ENCODE data around the gene JAM3. TPM values are rescaled to one million over a fixed set of nuclear protein-coding genes. Genes with fewer than 3 reads are reported as not detected.

The JAM3 gene
- polyA plus RNA-seq, 1 of the 3 experiments (the other 2 are of a cell fraction) = 56.8 TPM

DNA sequence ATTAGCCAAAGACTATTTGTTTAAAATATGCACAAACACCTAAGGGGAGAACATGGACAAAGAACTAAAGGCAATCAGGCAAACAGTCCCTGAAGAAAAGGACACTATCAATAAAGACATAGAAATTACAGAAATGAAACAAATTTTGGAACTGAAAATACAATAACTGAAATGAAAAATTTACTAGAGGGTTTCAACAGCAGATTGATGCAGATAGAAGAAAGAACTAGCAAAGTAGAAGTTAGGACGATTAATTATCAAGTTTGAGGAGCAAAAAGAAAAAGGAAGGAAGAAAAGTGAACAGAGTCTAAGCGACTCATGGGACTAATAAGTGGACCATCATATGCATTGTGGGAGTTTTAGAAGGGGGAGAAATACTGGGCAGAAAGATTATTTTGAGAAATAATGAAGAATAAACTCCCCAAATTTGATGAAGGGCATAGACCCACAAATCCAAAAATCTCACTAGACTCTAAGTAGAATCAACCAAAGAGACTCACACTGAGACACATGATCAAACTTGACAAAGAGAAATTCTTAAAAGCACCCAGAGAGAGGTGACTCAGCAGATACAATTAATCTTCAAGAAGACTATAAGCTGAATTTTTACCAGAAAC, 62.9 kb downstream of the JAM3 start (continued):
- TF ChIP-seq, protein P1, sequence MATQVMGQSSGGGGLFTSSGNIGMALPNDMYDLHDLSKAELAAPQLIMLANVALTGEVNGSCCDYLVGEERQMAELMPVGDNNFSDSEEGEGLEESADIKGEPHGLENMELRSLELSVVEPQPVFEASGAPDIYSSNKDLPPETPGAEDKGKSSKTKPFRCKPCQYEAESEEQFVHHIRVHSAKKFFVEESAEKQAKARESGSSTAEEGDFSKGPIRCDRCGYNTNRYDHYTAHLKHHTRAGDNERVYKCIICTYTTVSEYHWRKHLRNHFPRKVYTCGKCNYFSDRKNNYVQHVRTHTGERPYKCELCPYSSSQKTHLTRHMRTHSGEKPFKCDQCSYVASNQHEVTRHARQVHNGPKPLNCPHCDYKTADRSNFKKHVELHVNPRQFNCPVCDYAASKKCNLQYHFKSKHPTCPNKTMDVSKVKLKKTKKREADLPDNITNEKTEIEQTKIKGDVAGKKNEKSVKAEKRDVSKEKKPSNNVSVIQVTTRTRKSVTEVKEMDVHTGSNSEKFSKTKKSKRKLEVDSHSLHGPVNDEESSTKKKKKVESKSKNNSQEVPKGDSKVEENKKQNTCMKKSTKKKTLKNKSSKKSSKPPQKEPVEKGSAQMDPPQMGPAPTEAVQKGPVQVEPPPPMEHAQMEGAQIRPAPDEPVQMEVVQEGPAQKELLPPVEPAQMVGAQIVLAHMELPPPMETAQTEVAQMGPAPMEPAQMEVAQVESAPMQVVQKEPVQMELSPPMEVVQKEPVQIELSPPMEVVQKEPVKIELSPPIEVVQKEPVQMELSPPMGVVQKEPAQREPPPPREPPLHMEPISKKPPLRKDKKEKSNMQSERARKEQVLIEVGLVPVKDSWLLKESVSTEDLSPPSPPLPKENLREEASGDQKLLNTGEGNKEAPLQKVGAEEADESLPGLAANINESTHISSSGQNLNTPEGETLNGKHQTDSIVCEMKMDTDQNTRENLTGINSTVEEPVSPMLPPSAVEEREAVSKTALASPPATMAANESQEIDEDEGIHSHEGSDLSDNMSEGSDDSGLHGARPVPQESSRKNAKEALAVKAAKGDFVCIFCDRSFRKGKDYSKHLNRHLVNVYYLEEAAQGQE (IDR thresholded peaks at IDR 0.05; ENCODE audit: low read depth, low read length) = no peak
- TF ChIP-seq, protein P2, sequence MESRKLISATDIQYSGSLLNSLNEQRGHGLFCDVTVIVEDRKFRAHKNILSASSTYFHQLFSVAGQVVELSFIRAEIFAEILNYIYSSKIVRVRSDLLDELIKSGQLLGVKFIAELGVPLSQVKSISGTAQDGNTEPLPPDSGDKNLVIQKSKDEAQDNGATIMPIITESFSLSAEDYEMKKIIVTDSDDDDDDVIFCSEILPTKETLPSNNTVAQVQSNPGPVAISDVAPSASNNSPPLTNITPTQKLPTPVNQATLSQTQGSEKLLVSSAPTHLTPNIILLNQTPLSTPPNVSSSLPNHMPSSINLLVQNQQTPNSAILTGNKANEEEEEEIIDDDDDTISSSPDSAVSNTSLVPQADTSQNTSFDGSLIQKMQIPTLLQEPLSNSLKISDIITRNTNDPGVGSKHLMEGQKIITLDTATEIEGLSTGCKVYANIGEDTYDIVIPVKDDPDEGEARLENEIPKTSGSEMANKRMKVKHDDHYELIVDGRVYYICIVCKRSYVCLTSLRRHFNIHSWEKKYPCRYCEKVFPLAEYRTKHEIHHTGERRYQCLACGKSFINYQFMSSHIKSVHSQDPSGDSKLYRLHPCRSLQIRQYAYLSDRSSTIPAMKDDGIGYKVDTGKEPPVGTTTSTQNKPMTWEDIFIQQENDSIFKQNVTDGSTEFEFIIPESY (IDR thresholded peaks at IDR 0.05; ENCODE audit: borderline replicate concordance, low read depth) = no peak
- TF ChIP-seq GATA2 (CRISPR knock-in tag; IDR thresholded peaks at IDR 0.05) = no peak
- TF ChIP-seq, protein P3, sequence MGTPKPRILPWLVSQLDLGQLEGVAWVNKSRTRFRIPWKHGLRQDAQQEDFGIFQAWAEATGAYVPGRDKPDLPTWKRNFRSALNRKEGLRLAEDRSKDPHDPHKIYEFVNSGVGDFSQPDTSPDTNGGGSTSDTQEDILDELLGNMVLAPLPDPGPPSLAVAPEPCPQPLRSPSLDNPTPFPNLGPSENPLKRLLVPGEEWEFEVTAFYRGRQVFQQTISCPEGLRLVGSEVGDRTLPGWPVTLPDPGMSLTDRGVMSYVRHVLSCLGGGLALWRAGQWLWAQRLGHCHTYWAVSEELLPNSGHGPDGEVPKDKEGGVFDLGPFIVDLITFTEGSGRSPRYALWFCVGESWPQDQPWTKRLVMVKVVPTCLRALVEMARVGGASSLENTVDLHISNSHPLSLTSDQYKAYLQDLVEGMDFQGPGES (IDR thresholded peaks at IDR 0.05; ENCODE audit: low read depth, low read length) = no peak

DNA sequence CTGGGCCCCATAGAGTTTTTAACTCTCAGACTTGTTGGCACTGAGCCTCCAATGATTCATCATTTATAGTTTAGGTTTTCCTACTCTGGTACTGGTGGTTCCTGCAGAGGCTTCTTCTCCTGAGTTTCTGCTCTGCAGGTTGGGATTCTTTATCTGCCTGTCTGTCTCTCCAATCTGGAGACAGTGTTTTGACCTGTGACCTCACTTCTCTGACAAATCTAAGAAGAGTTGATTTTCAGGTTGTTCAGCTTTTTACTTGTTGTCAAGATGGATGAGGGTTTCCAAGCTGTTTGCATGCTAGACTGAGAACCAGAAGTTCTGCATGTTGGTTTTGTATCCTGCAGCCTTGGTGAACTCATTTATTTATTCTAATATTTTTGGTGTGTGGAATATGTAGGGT, 63.9 kb downstream of the JAM3 start:
- ChIA-PET POLR2A (no interaction called here), CTCF (no interaction called here)
- TF ChIP-seq, protein P4, sequence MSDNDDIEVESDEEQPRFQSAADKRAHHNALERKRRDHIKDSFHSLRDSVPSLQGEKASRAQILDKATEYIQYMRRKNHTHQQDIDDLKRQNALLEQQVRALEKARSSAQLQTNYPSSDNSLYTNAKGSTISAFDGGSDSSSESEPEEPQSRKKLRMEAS (IDR thresholded peaks at IDR 0.05; ENCODE audit: low read depth) = no peak
- TF ChIP-seq CHD2 (IDR thresholded peaks at IDR 0.05; ENCODE audit: low read length, partially characterized antibody) (no peak), POLR2AphosphoS5 (IDR thresholded peaks at IDR 0.05; ENCODE audit: low read depth, low read length) (no peak), NFIC (IDR thresholded peaks at IDR 0.05; ENCODE audit: borderline replicate concordance) (no peak), JUND (IDR thresholded peaks at IDR 0.05) (no peak), GABPA (IDR thresholded peaks at IDR 0.05; ENCODE audit: low read depth) (no peak), FOXJ3 (CRISPR knock-in tag; IDR thresholded peaks at IDR 0.05) (no peak), YY1 (IDR thresholded peaks at IDR 0.05; ENCODE audit: low read depth) (no peak)
- TF ChIP-seq, protein P5, sequence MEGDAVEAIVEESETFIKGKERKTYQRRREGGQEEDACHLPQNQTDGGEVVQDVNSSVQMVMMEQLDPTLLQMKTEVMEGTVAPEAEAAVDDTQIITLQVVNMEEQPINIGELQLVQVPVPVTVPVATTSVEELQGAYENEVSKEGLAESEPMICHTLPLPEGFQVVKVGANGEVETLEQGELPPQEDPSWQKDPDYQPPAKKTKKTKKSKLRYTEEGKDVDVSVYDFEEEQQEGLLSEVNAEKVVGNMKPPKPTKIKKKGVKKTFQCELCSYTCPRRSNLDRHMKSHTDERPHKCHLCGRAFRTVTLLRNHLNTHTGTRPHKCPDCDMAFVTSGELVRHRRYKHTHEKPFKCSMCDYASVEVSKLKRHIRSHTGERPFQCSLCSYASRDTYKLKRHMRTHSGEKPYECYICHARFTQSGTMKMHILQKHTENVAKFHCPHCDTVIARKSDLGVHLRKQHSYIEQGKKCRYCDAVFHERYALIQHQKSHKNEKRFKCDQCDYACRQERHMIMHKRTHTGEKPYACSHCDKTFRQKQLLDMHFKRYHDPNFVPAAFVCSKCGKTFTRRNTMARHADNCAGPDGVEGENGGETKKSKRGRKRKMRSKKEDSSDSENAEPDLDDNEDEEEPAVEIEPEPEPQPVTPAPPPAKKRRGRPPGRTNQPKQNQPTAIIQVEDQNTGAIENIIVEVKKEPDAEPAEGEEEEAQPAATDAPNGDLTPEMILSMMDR (IDR thresholded peaks at IDR 0.05) = no peak
- Histone ChIP-seq H3K9me2 (no peaks in the 10 kb centered on the region), H3F3A (replicated peaks; ENCODE audit: insufficient read depth) (no peaks in the 10 kb centered on the region), H3K4me2 (no peak overlapping the region), H3K27me3 (ENCODE audit: insufficient read depth) (no peaks in the 10 kb centered on the region), H2AFZ (ENCODE audit: low read depth) (no peak overlapping the region), H4K20me1 (ENCODE audit: insufficient read depth) (no peaks in the 10 kb centered on the region), H3K79me2 (ENCODE audit: insufficient read depth) (peaks cover 17% of the 10 kb centered on the region; the same call in 1 of the 2 replicates), H3K9me3 (peaks cover 12% of the 10 kb centered on the region; the same call in 1 of the 2 replicates), H3K36me3 (replicated peaks in 1 of 2; ENCODE audit: control insufficient read depth in 1 of 2, insufficient read depth in 2 of 2, low read length in 1 of 2) (peaks cover 0 to 11% of the 10 kb centered on the region in 2 experiments), H3K27ac (ENCODE audit: low read depth in 2 of 2, low read length in 1 of 2) (no peak overlapping the region), H3K9ac (no peak overlapping the region), H3K4me1 (ENCODE audit: control insufficient read depth in 1 of 2, insufficient read depth in 2 of 2, low read depth in 1 of 2, low read length in 1 of 2) (no peaks in the 10 kb centered on the region), H3K4me3 (ENCODE audit: low read depth in 2 of 2, low read length in 1 of 2) (no peak overlapping the region)
- DNase-seq = no peak
